Thyroid gland (tissue), 4 donors: ENCODE results near the gene AVPI1.

Experiments used
- CTCF ChIP-seq, 6 experiments: fragments of 200-600 bp in 3 of 6; fragments of 450-650 bp in 3 of 6; sonication (generic) in 3 of 6; IDR thresholded peaks; one replicate each; pipeline ENCODE4 v1.5.1; 2016 to 2019; ENCODE audit warnings: antibody characterized with exemption in 6 of 6, mild to moderate bottlenecking in 2 of 6, inconsistent platforms in 1 of 6, moderate library complexity in 1 of 6
- POLR2A ChIP-seq, 2 donors: fragments of 450-650 bp; IDR thresholded peaks; one replicate each; pipeline ENCODE4 v1.6.1; 2017; ENCODE audit warnings: antibody characterized with exemption in 2 of 2, mild to moderate bottlenecking in 2 of 2, moderate library complexity in 1 of 2

GRCh38 chr10:97734021-97734420 lies 47.0 kb upstream of the AVPI1 start:
- TF ChIP-seq CTCF (IDR thresholded peaks at IDR 0.05) (no peak), POLR2A (IDR thresholded peaks at IDR 0.05) (no peak)
